GM21576 (cell line): Measurements from ENCODE around the gene FOXP1.

ENCODE experiments used
- ATAC-seq: cut with Tn5 transposase; IDR thresholded peaks from one replicate; pipeline ENCODE4 v1.9.1; 2021; ENCODE audit warnings: mild to moderate bottlenecking, moderate library complexity; ENCODE audit not compliant: unreplicated experiment

Gene FOXP1

GRCh38 chr3:71166339-71167240, 416.9 kb downstream of the FOXP1 start:
- ATAC-seq = no peak

GRCh38 chr3:71164881-71165280, 418.6 kb downstream of the FOXP1 start:
- no peak for ATAC-seq

GRCh38 chr3:71163198-71163918, 420.2 kb downstream of the FOXP1 start:
- no peak for ATAC-seq

GRCh38 chr3:71162221-71162620, 421.3 kb downstream of the FOXP1 start:
- no peak for ATAC-seq

- no peak for ATAC-seq
Observed at GRCh38 chr3:71160785-71161546, 422.6 kb downstream of the FOXP1 start.

GRCh38 chr3:71156062-71156665, 427.4 kb downstream of the FOXP1 start:
- ATAC-seq = no peak

- ATAC-seq = no peak
Observed at GRCh38 chr3:71154846-71155245, 428.7 kb downstream of the FOXP1 start.

- no peak for ATAC-seq
Observed at GRCh38 chr3:71153713-71154112, 429.8 kb downstream of the FOXP1 start.

- ATAC-seq = no peak
Observed at GRCh38 chr3:71152892-71153265, 430.6 kb downstream of the FOXP1 start.

- ATAC-seq = no peak
Observed at GRCh38 chr3:71152039-71152891, 431.3 kb downstream of the FOXP1 start.

- no peak for ATAC-seq
Observed at GRCh38 chr3:71149959-71150954, 433.3 kb downstream of the FOXP1 start.

- ATAC-seq = no peak
Observed at GRCh38 chr3:71148455-71149060, 435.0 kb downstream of the FOXP1 start.

- ATAC-seq = no peak
Observed at GRCh38 chr3:71146673-71147072, 436.9 kb downstream of the FOXP1 start.

GRCh38 chr3:71145954-71146353, 437.6 kb downstream of the FOXP1 start:
- no peak for ATAC-seq

GRCh38 chr3:71144525-71145253, 438.8 kb downstream of the FOXP1 start:
- no peak for ATAC-seq

GRCh38 chr3:71143493-71143892, 440.0 kb downstream of the FOXP1 start:
- no peak for ATAC-seq

GRCh38 chr3:71142441-71143161, 440.9 kb downstream of the FOXP1 start:
- ATAC-seq = no peak
